ENCODE measurements around the gene ZNHIT3. TPM values are rescaled to one million over a fixed set of nuclear protein-coding genes. Genes with fewer than 3 reads are reported as not detected.

The ZNHIT3 gene
- total and polyA plus RNA-seq, 2 of the 13 experiments (the other 11 are each of a cell fraction or from before 2014, with no cell fraction given): 66.6 to 77.4 TPM

DNA sequence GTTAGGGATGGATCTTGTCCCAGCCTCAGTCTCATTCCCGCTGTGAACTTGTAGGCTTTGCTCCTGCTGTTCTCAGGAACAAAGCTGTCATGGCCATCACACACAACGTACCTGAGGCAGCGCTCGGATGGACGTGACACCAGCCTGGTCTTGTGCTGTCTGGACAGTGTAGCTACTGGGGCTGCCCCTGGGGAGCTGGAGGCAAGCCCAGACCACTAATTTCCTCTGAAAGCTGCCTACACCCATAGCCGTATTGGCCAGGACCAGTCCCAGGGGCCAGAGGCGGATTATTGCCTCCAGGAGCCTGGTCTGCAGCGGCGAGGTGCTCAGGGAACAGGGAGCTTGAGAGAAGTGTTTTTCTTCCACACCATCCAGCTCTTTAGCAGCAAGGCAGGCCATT lies 11.7 kb downstream of the ZNHIT3 start:
- H3K79me2 ChIP-seq (ENCODE audit: insufficient read depth, low read length): no peaks in the 10 kb centered on the region
- no peak for ATAC-seq
- no peak for TF ChIP-seq NFIC (IDR thresholded peaks at IDR 0.05; ENCODE audit: low read length)
- no peak for TF ChIP-seq FOXC1 (CRISPR knock-in tag; IDR thresholded peaks at IDR 0.05; ENCODE audit: borderline replicate concordance)
- peak in 1 of 2 experiments; percentile 39; a peak in 1 of 4 replicates for TF ChIP-seq POLR2A (IDR thresholded peaks at IDR 0.05; ENCODE audit: insufficient read depth in 1 of 2, low read depth in 2 of 2, low read length in 2 of 2)
- TF ChIP-seq AGO2 (optimal IDR thresholded peaks at IDR 0.05; ENCODE audit: low read depth, low read length): peak; percentile 28
- TF ChIP-seq RBM22 (optimal IDR thresholded peaks at IDR 0.05; ENCODE audit: low read length): peak; percentile 44
- 94% methylated on average over 8 of the region's 9 CpGs for WGBS (ENCODE audit: low lambda C conversion rate)
- POLR2A ChIA-PET: interaction anchor here (1.7 kb wide), 1 partner anchor 12 kb away, joined by 5 read pairs; the partner anchor contains the start of gene ZNHIT3
- CTCF ChIA-PET (ENCODE audit: low intra/inter-chr PET ratio, low total read pairs): no interaction called here
- FAIRE-seq: no peak
- in situ Hi-C loops (cut with HindIII; ENCODE audit: extremely low pct_ligation_motif_present, low pct_unique_long_range_greater_than_20kb): loop anchor here (25.0 kb wide), 1 partner anchor 536 kb away; no protein-coding TSS in a partner anchor
- no peak overlapping the region for H3K27ac ChIP-seq (ENCODE audit: extremely low read length, insufficient read depth, low read length)
- H3K4me3 ChIP-seq (replicated peaks in 1 of 3; ENCODE audit: insufficient read depth in 1 of 3, low read depth in 2 of 3, low read length in 3 of 3): no peak overlapping the region
- no peaks in the 10 kb centered on the region for H3K4me1 ChIP-seq (ENCODE audit: insufficient read depth, low read length)
- H3K9ac ChIP-seq (ENCODE audit: insufficient read depth, low read depth, low read length): no peak overlapping the region
- H3K27me3 ChIP-seq (ENCODE audit: control insufficient read depth in 1 of 2, insufficient read depth in 2 of 2, low read length in 2 of 2): no peaks in the 10 kb centered on the region
- no peak overlapping the region for H3K4me2 ChIP-seq (ENCODE audit: low read depth, low read length)
- H3K36me3 ChIP-seq (replicated peaks in 1 of 2; ENCODE audit: control insufficient read depth in 1 of 2, insufficient read depth in 2 of 2, low read length in 2 of 2): peaks cover 27 to 73% of the 10 kb centered on the region in 2 experiments
- no peaks in the 10 kb centered on the region for H4K20me1 ChIP-seq (ENCODE audit: insufficient read depth, low read length)
- BruUV-seq (replicated peaks): no TSS peak
- H2AFZ ChIP-seq (ENCODE audit: low read length): no peak overlapping the region
- no peaks in the 10 kb centered on the region for H3K9me3 ChIP-seq (ENCODE audit: low read length)
- intact Hi-C loops (cut with micrococcal nuclease; ENCODE audit: unreplicated experiment): no loop called here
- no peak for DNase-seq (ENCODE audit: low spot score)

DNA sequence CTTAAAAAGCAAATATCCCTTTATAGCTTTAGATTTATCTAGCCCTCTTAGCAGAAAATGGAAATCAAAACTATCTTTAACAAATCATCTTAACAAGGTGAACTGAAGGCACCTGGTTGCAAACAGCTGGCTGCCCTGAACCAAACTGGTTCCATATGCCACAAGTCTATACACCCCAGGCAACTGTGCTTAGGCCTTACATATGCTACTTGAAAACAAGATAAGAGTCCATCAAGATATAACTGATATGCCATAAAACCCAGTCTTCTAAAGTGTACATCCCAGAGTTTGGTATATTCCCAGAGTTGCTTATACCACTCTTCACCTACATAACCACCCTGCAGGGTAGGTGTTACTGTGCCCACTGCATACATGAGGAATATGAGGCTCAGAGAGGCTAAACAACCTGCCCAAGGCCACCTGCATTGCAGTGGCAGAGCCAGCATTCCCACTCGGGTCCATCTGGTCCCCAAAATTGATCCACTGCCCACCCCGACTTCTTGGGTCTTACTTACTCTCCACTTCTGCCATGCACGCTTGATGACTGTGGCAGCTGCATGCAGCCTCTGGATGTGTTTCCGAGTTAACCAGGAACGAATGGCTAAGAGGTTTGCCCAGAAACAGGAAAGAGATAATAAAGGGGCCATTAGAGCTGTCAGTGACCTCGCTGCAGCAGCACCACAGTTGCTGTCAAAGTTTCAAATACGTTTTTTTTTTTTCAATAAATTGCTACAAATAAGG lies 12.2 kb downstream of the ZNHIT3 start:
- in situ Hi-C loops (cut with HindIII; ENCODE audit: extremely low pct_ligation_motif_present, low pct_unique_long_range_greater_than_20kb): loop anchor here (25.0 kb wide), 1 partner anchor 536 kb away; no protein-coding TSS in a partner anchor

More for the DNA sequence above, 12.2 kb downstream of the ZNHIT3 start:
- ATAC-seq (no peak), DNase-seq (ENCODE audit: low spot score) (no peak), FAIRE-seq (no peak)
- H3K9me3 ChIP-seq (ENCODE audit: low read length): no peaks in the 10 kb centered on the region
- no peak overlapping the region for H3K9ac ChIP-seq (ENCODE audit: insufficient read depth, low read depth, low read length)
- WGBS (ENCODE audit: low lambda C conversion rate): 96% methylated on average over 7 of the region's 7 CpGs
- no peak overlapping the region for H3K4me3 ChIP-seq (replicated peaks in 1 of 3; ENCODE audit: insufficient read depth in 1 of 3, low read depth in 2 of 3, low read length in 3 of 3)
- ChIA-PET CTCF (ENCODE audit: low intra/inter-chr PET ratio, low total read pairs) (no interaction called here), POLR2A (interaction anchor here (1.7 kb wide), 1 partner anchor 13 kb away, joined by 5 read pairs; the partner anchor contains the start of gene ZNHIT3)
- no peak for TF ChIP-seq ZKSCAN8 (CRISPR knock-in tag; IDR thresholded peaks at IDR 0.05; ENCODE audit: borderline replicate concordance)
- TF ChIP-seq POLR2G (IDR thresholded peaks at IDR 0.05; ENCODE audit: low read depth, low read length): 0 out of 2 replicates have a peak, but pooled peaks have one; percentile 20
- no peak for TF ChIP-seq DPF2 (CRISPR knock-in tag; IDR thresholded peaks at IDR 0.05; ENCODE audit: borderline replicate concordance, low read depth)
- TF ChIP-seq JUNB (CRISPR knock-in tag; IDR thresholded peaks at IDR 0.05; ENCODE audit: borderline replicate concordance): no peak
- BruUV-seq (replicated peaks): no TSS peak
- no peak overlapping the region for H3K4me2 ChIP-seq (ENCODE audit: low read depth, low read length)
- peaks cover 30 to 72% of the 10 kb centered on the region in 2 experiments for H3K36me3 ChIP-seq (replicated peaks in 1 of 2; ENCODE audit: control insufficient read depth in 1 of 2, insufficient read depth in 2 of 2, low read length in 2 of 2)
- H3K27me3 ChIP-seq (ENCODE audit: control insufficient read depth in 1 of 2, insufficient read depth in 2 of 2, low read length in 2 of 2): no peaks in the 10 kb centered on the region
- no peaks in the 10 kb centered on the region for H4K20me1 ChIP-seq (ENCODE audit: insufficient read depth, low read length)
- H3K79me2 ChIP-seq (ENCODE audit: insufficient read depth, low read length): no peaks in the 10 kb centered on the region
- H2AFZ ChIP-seq (ENCODE audit: low read length): no peak overlapping the region
- no peaks in the 10 kb centered on the region for H3K4me1 ChIP-seq (ENCODE audit: insufficient read depth, low read length)
- no peak overlapping the region for H3K27ac ChIP-seq (ENCODE audit: extremely low read length, insufficient read depth, low read length)
- intact Hi-C loops (cut with micrococcal nuclease; ENCODE audit: unreplicated experiment): no loop called here
